ENCODE measurements around the gene ABLIM1.

DNA sequence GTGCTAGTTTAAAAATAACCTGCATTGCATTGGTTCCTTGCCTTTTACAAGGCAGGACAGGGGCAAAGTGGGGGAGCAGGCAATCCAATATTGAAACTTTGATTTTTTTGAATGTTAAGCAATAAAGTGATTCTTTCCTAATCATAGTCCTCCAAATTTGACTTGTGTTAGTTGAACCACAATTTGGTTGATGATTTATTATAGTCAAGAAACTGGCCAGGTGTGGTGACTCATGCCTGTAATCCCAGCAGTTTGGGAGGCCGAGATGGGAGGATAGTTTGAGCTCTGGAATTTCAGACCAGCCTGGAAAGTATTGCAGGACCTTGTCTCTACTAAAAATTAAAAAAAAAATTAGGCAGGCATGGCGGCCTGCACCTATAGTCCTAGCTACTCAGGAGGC is 27.9 kb upstream of the ABLIM1 start:
- TF ChIP-seq PKNOX1 (IDR thresholded peaks at IDR 0.05): no peak
- no peak for TF ChIP-seq NFRKB (IDR thresholded peaks at IDR 0.05)
- TF ChIP-seq ELF4 (IDR thresholded peaks at IDR 0.05): no peak
- no peak for TF ChIP-seq SUZ12 (IDR thresholded peaks at IDR 0.05)

Data from HEK293T (cell line).